ENCODE measurements around the gene TEX29.

TEX29 gene

DNA sequence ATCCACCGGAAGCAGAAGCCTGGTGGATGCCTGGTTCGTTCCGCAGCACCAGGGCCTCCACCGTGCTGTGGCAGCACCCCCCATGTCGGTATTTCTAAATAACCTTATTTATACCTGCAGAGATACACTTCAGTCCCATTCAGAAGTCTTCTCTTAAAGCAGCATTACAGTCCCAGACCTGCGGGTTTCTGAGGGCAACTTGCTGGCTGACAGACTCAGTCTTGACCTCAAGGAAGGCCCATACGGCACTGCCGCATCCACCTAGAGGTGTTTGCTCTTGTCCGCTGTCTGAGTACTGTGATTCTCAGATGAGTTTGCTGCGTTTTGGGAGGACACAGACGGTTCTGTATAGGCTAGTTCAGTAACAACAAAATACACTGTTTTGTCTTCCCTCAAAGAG is 16.9 kb upstream of the TEX29 start:
- Histone ChIP-seq H3K27me3 (replicated peaks; ENCODE audit: control insufficient read depth, insufficient read depth, low read length) (no peaks in the 10 kb centered on the region), H3K36me3 (ENCODE audit: control insufficient read depth, insufficient read depth, low read length) (peaks cover 33% of the 10 kb centered on the region), H3K4me3 (replicated peaks; ENCODE audit: low read depth, low read length) (no peak overlapping the region)
- no peak for DNase-seq (ENCODE audit: extremely low read depth, insufficient read length)
- TF ChIP-seq, protein P1, sequence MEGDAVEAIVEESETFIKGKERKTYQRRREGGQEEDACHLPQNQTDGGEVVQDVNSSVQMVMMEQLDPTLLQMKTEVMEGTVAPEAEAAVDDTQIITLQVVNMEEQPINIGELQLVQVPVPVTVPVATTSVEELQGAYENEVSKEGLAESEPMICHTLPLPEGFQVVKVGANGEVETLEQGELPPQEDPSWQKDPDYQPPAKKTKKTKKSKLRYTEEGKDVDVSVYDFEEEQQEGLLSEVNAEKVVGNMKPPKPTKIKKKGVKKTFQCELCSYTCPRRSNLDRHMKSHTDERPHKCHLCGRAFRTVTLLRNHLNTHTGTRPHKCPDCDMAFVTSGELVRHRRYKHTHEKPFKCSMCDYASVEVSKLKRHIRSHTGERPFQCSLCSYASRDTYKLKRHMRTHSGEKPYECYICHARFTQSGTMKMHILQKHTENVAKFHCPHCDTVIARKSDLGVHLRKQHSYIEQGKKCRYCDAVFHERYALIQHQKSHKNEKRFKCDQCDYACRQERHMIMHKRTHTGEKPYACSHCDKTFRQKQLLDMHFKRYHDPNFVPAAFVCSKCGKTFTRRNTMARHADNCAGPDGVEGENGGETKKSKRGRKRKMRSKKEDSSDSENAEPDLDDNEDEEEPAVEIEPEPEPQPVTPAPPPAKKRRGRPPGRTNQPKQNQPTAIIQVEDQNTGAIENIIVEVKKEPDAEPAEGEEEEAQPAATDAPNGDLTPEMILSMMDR (IDR thresholded peaks at IDR 0.05; ENCODE audit: insufficient read depth, low read length, poor library complexity, severe bottlenecking) = no peak

DNA sequence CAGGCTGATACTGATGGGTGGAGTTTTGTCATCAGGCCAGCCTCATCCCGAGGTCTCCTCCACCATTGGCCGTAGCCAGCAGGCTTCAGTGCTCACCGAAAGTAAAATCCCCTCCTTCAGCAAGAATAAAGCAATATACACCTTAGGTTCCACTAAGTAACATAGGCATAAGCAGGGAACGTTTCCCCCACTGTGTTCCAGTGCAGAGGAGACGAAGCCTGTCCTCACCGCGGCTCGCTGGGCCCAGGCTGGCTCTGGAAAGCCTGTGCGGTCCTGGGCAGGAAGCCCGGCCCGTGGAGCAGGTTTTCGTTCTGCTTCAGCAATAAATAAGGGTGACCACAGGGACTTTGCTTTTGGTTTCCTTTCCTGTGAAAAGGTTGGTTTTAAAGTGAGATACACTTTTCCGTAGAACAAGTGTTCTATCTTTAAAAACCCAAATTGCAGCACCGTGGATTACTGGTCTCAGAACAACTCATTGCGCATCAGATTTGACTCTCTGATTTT is 16.3 kb upstream of the TEX29 start:
- peak; percentile 43 for DNase-seq (ENCODE audit: extremely low read depth, insufficient read length)
- no peak overlapping the region for H3K4me3 ChIP-seq (replicated peaks; ENCODE audit: low read depth, low read length)
- H3K27me3 ChIP-seq (replicated peaks; ENCODE audit: control insufficient read depth, insufficient read depth, low read length) = no peaks in the 10 kb centered on the region
- TF ChIP-seq, protein P1 (IDR thresholded peaks at IDR 0.05; ENCODE audit: insufficient read depth, low read length, poor library complexity, severe bottlenecking) = no peak
- H3K36me3 ChIP-seq (ENCODE audit: control insufficient read depth, insufficient read depth, low read length) = peaks cover 32% of the 10 kb centered on the region

DNA sequence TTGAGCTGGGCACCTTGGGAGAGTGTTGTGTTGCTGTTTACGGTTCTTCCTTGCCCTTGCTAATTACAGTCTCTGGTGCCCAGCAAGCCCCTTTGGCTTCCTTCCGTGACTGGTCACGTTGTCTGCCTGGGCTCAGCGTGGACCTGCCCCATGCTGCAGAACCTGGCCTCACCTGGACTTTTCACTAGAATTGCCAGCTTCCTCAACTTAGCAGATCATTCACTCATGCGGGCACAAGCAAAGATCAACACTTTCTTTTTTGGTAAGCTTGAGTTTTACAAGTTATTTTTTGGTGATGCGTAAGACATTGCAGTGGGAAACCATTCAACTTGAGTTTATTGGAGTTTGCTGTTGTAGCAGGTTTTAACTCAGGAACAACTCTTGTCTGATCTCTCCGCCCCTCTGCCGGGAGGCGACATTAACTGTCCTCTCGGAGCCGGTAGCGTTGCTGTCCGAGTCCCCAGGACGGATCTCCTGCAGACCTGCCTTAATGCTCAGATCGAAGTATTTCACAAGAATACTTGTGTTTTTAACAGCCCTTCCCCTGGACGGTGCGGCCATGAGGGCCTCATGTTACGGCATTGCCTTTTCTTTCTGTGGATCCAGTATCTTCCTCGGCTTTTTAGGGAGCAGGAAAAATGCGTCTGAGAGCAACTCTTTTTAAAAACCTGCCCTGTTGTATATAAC is 15.7 kb upstream of the TEX29 start:
- H3K36me3 ChIP-seq (ENCODE audit: control insufficient read depth, insufficient read depth, low read length) = peaks cover 31% of the 10 kb centered on the region
- no peaks in the 10 kb centered on the region for H3K27me3 ChIP-seq (replicated peaks; ENCODE audit: control insufficient read depth, insufficient read depth, low read length)
- no peak overlapping the region for H3K4me3 ChIP-seq (replicated peaks; ENCODE audit: low read depth, low read length)
- DNase-seq (ENCODE audit: extremely low read depth, insufficient read length) = no peak
- TF ChIP-seq, protein P1 (IDR thresholded peaks at IDR 0.05; ENCODE audit: insufficient read depth, low read length, poor library complexity, severe bottlenecking) = no peak

DNA sequence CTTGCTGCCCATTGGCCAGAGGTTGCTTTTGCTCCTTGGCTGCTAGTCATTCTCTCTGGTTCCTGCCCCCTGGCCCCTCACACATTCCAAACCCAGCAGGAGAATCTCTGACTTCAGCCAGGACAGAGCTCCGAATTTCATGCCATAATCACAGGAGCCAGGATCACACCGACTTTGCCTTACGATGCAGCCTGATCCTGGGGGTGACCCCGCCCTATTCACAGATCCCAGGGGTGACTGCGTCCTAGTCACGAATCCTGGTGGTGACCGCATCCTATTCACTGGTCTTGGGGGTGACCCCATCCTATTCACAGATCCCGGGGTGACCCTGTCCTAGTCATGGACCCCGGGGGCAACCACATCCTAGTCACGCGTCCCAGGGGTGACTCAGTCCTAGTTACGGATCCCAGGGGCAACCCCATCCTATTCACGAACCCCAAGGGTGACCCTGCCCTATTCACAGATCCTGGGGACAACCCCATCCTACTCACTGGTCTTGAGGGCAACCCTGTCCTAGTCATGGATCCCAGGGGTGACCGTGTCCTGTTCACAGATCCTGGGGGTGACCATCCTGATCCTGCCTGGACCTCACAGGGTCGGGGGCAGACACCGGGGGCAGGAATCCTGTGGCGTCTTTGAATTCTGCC is 7.4 kb upstream of the TEX29 start:
- TF ChIP-seq, protein P1 (IDR thresholded peaks at IDR 0.05; ENCODE audit: insufficient read depth, low read length, poor library complexity, severe bottlenecking) = no peak
- H3K36me3 ChIP-seq (ENCODE audit: control insufficient read depth, insufficient read depth, low read length) = peaks cover 14% of the 10 kb centered on the region
- no peak for DNase-seq (ENCODE audit: extremely low read depth, insufficient read length)
- H3K27me3 ChIP-seq (replicated peaks; ENCODE audit: control insufficient read depth, insufficient read depth, low read length) = no peaks in the 10 kb centered on the region
- H3K4me3 ChIP-seq (replicated peaks; ENCODE audit: low read depth, low read length) = no peak overlapping the region

DNA sequence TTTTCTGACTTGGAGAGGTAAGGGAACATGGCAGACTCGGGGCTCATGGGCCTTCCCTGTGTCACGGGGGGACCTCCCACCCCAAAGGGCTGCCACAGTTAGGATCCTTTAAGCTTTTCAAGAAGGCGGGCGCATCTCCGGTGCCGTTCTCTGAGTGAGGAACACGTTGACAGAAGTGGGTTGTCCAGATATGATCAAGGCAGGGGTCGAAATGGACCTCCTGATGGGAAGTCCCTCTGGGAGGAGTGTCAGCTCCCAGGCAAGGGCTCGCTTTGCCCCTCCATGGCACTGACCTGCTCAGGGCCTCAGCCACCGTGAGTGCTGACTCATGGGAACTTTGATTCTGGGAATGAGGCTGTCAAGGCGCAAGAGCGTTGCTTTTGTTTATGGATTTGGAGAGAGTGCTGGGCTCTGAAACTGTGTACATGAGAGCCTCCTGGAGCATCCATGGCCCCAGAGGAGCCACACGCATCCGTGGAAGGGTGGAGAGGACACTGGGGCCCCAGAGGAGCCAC is 6.5 kb upstream of the TEX29 start:
- TF ChIP-seq, protein P1 (IDR thresholded peaks at IDR 0.05; ENCODE audit: insufficient read depth, low read length, poor library complexity, severe bottlenecking) = no peak
- H3K27me3 ChIP-seq (replicated peaks; ENCODE audit: control insufficient read depth, insufficient read depth, low read length) = no peaks in the 10 kb centered on the region
- peaks cover 13% of the 10 kb centered on the region for H3K36me3 ChIP-seq (ENCODE audit: control insufficient read depth, insufficient read depth, low read length)
- no peak overlapping the region for H3K4me3 ChIP-seq (replicated peaks; ENCODE audit: low read depth, low read length)
- no peak for DNase-seq (ENCODE audit: extremely low read depth, insufficient read length)

Measured in GM06990 (cell line).